IMR-90 (cell line): ENCODE data around the gene AMER2. TPM values are rescaled to one million over a fixed set of nuclear protein-coding genes. Genes with fewer than 3 reads are reported as not detected.

ENCODE experiments used
- ATAC-seq: fragments of 200-7000 bp; cut with Tn5 transposase; 2 replicates; pipeline ENCODE4 v1.9.1; 2020; ENCODE audit warnings: low read depth, mild to moderate bottlenecking, moderate library complexity
- BruUV-seq: library from RNA; stranded (reverse); fragments of 400-500 nt; replicated peaks from 2 replicates; lab custom pipeline; 2021; lab: Mats Ljungman, UMichigan
- CTCF ChIA-PET: fragments of 300-600 bp; formaldehyde crosslinking; extraction: SDS; loops from one replicate; lab custom pipeline; 2021; ENCODE audit warnings: antibody characterized with exemption; lab: Yijun Ruan, JAX
- POLR2A ChIA-PET: fragments of 300-600 bp; sonication (Branson Sonifier 250); formaldehyde crosslinking; loops from one replicate; lab custom pipeline; 2022; ENCODE audit warnings: antibody characterized with exemption; ENCODE audit not compliant: unreplicated experiment; lab: Charles Lee
- DNase-seq: peaks from one replicate; pipeline ENCODE4 v3.0.0; 2013
- H2AFZ ChIP-seq: replicated peaks from 2 replicates; pipeline ENCODE3; 2013; ENCODE audit warnings: low read length, mild to moderate bottlenecking; ENCODE audit not compliant: poor library complexity
- H2AK5ac ChIP-seq: 2 replicates; pipeline ENCODE4 v1.6.1; 2013; ENCODE audit warnings: low read depth, low read length, inconsistent platforms
- H2AK9ac ChIP-seq: replicated peaks from 2 replicates; pipeline ENCODE3; 2013; ENCODE audit warnings: mild to moderate bottlenecking, low read depth, low read length, moderate library complexity; ENCODE audit not compliant: poor library complexity
- H2BK120ac ChIP-seq: 2 replicates; pipeline ENCODE4 v1.6.1; 2013; ENCODE audit warnings: low read depth, low read length, inconsistent platforms
- H2BK15ac ChIP-seq: 3 replicates; pipeline ENCODE4 v1.6.1; 2013; ENCODE audit warnings: low read depth, low read length, inconsistent platforms
- H2BK20ac ChIP-seq: 2 replicates; pipeline ENCODE4 v1.6.1; 2013; ENCODE audit warnings: low read depth, mild to moderate bottlenecking, inconsistent platforms, low read length, moderate library complexity
- H2BK5ac ChIP-seq: 2 replicates; pipeline ENCODE4 v1.6.1; 2013; ENCODE audit warnings: mild to moderate bottlenecking, low read depth, low read length, inconsistent platforms; ENCODE audit not compliant: poor library complexity, severe bottlenecking
- H3K14ac ChIP-seq: replicated peaks from 2 replicates; pipeline ENCODE4 v1.6.1; 2013; ENCODE audit warnings: low read depth, low read length, inconsistent platforms
- H3K18ac ChIP-seq: 2 replicates; pipeline ENCODE4 v1.6.1; 2013; ENCODE audit warnings: low read depth, low read length, control low read depth
- H3K23ac ChIP-seq: 2 replicates; pipeline ENCODE4 v1.6.1; 2013; ENCODE audit warnings: low read depth, low read length, inconsistent platforms
- H3K27ac ChIP-seq: 2 replicates; pipeline ENCODE4 v1.5.1; 2013; ENCODE audit warnings: mild to moderate bottlenecking, control low read depth, low read length; ENCODE audit not compliant: insufficient read depth
- H3K27me3 ChIP-seq: 2 replicates; pipeline ENCODE4 v1.6.1; 2013; ENCODE audit warnings: low read length; ENCODE audit not compliant: control insufficient read depth, insufficient read depth
- H3K36me3 ChIP-seq: 2 replicates; pipeline ENCODE4 v1.6.1; 2013; ENCODE audit warnings: low read length, mixed read lengths; ENCODE audit not compliant: control insufficient read depth, insufficient read depth
- H3K4ac ChIP-seq: 2 replicates; pipeline ENCODE4 v1.6.1; 2013; ENCODE audit warnings: low read depth, low read length, inconsistent platforms
- H3K4me1 ChIP-seq: 2 replicates; pipeline ENCODE4 v1.6.1; 2013; ENCODE audit warnings: low read length, mixed read lengths; ENCODE audit not compliant: control insufficient read depth, insufficient read depth
- H3K4me2 ChIP-seq: 2 replicates; pipeline ENCODE4 v1.6.1; 2013; ENCODE audit warnings: low read depth, mild to moderate bottlenecking, control low read depth, low read length, moderate library complexity
- H3K4me3 ChIP-seq: 2 replicates; pipeline ENCODE4 v1.5.1; 2013; ENCODE audit warnings: low read depth, mild to moderate bottlenecking, control low read depth, low read length, moderate library complexity; ENCODE audit not compliant: insufficient read depth
- H3K56ac ChIP-seq: 2 replicates; pipeline ENCODE4 v1.6.1; 2013; ENCODE audit warnings: low read length, inconsistent platforms; ENCODE audit not compliant: insufficient read depth; ENCODE audit errors: extremely low read depth
- H3K79me1 ChIP-seq, 2 experiments: 2 replicates each; pipeline ENCODE4 v1.6.1; 2013; ENCODE audit warnings: low read length in 2 of 2, inconsistent platforms in 1 of 2, low read depth in 1 of 2
- H3K9ac ChIP-seq: 2 replicates; pipeline ENCODE4 v1.6.1; 2013; ENCODE audit warnings: low read depth, low read length, control low read depth
- H3K9me1 ChIP-seq: 2 replicates; pipeline ENCODE4 v1.6.1; 2013; ENCODE audit warnings: low read length, inconsistent platforms; ENCODE audit not compliant: insufficient read depth
- H3K9me3 ChIP-seq: 2 replicates; pipeline ENCODE4 v1.6.1; 2013; ENCODE audit warnings: low read length; ENCODE audit not compliant: control insufficient read depth, insufficient read depth
- H4K20me1 ChIP-seq: 2 replicates; pipeline ENCODE4 v1.6.1; 2013; ENCODE audit warnings: low read length, inconsistent platforms; ENCODE audit not compliant: insufficient read depth
- H4K5ac ChIP-seq: 2 replicates; pipeline ENCODE4 v1.6.1; 2013; ENCODE audit warnings: mild to moderate bottlenecking, low read depth, low read length, control low read depth
- H4K8ac ChIP-seq, 2 experiments: 2 replicates each; pipeline ENCODE4 v1.6.1; 2013; ENCODE audit warnings: low read depth in 2 of 2, low read length in 2 of 2, control low read depth in 1 of 2, inconsistent platforms in 1 of 2
- H4K91ac ChIP-seq: 2 replicates; pipeline ENCODE4 v1.6.1; 2013; ENCODE audit warnings: low read depth, low read length, inconsistent platforms; ENCODE audit not compliant: insufficient read depth
- CHD1 ChIP-seq: IDR thresholded peaks from 2 replicates; pipeline ENCODE4 v1.6.1; 2012; ENCODE audit warnings: low read depth, low read length, improper control_type of control experiment
- FOS ChIP-seq: fragments of 150-350 bp; IDR thresholded peaks from 2 replicates; pipeline ENCODE4 v1.6.1; 2016; ENCODE audit warnings: low read depth, low read length
- MAFK ChIP-seq: IDR thresholded peaks from 2 replicates; pipeline ENCODE4 v1.6.1; 2012; ENCODE audit warnings: low read depth, low read length, improper control_type of control experiment
- MAZ ChIP-seq: IDR thresholded peaks from 2 replicates; pipeline ENCODE4 v1.6.1; 2012; ENCODE audit warnings: low read depth, mild to moderate bottlenecking, low read length, improper control_type of control experiment, moderate library complexity, borderline replicate concordance
- RAD21 ChIP-seq: IDR thresholded peaks from 2 replicates; pipeline ENCODE4 v1.6.1; 2012; ENCODE audit warnings: low read length, improper control_type of control experiment
- RFX5 ChIP-seq: IDR thresholded peaks from 2 replicates; pipeline ENCODE4 v1.8.0; 2012; ENCODE audit warnings: low read depth, mild to moderate bottlenecking, low read length, moderate library complexity
- USF2 ChIP-seq: fragments of 150-350 bp; IDR thresholded peaks from 2 replicates; pipeline ENCODE4 v1.6.1; 2017; ENCODE audit warnings: mild to moderate bottlenecking, antibody characterized with exemption, low read length, low read depth
- WGBS, 2 experiments: methylation state at CpG; one replicate each; pipeline versions ENCODE4 v1.1.5 to v1.1.7; 2013; ENCODE audit warnings: missing lambda C conversion rate in 2 of 2; ENCODE audit not compliant: insufficient read length in 1 of 2; ENCODE audit errors: extremely low coverage in 2 of 2; 5-methylcytosine and 5-hydroxymethylcytosine counted together
- dilution Hi-C: fragments of 300-500 bp; cut with HindIII; formaldehyde crosslinking; loops from one replicate; pipeline ENCODE4 v1.14.3; 2018; ENCODE audit warnings: low sequenced_read_pairs; ENCODE audit not compliant: unreplicated experiment
- in situ Hi-C: fragments of 300-500 bp; cut with MboI; formaldehyde crosslinking; loops from 3 replicates; pipeline ENCODE4 v1.14.3; 2019; ENCODE audit warnings: low sequenced_read_pairs, inconsistent platforms, mixed read lengths
- intact Hi-C: fragments of 100-400 bp; cut with micrococcal nuclease; formaldehyde crosslinking; loops from 2 replicates; pipeline ENCODE4 v1.10.0; 2022
- polyA plus RNA-seq, 3 experiments: library from polyadenylated mRNA; depleted of rRNA; stranded (reverse); fragments of >200 nt; gene quantifications; 2 replicates each; pipeline ENCODE4 v1.2.3, GENCODE V29; 2012; ENCODE audit warnings: low replicate concordance in 1 of 3
- total RNA-seq: library from RNA; depleted of rRNA; stranded (reverse); fragments of >200 nt; gene quantifications from 2 replicates; pipeline ENCODE4 v1.2.3, GENCODE V29; 2012

The AMER2 gene
- total and polyA plus RNA-seq, 2 of the 4 experiments (the other 2 are of a cell fraction), result not detected

GRCh38 chr13:25143706-25144105 is 28.4 kb downstream of the AMER2 start:
- in situ Hi-C loops, result no loop called here

More at GRCh38 chr13:25143706-25144105, 28.4 kb downstream of the AMER2 start:
- Histone ChIP-seq H2BK15ac (no peak overlapping the region), H3K4ac (no peak overlapping the region), H3K9me3 (no peaks in the 10 kb centered on the region), H4K8ac (no peak overlapping the region), H2BK5ac (no peak overlapping the region), H2AK5ac (no peak overlapping the region), H2AK9ac (no peak overlapping the region), H4K20me1 (no peaks in the 10 kb centered on the region), H3K18ac (no peak overlapping the region), H4K91ac (no peak overlapping the region), H3K56ac (no peak overlapping the region), H3K4me3 (no peak overlapping the region), H3K4me1 (no peaks in the 10 kb centered on the region), H2BK120ac (no peak overlapping the region), H3K27me3 (no peaks in the 10 kb centered on the region; the same call in 1 of the 2 replicates), H3K79me1 (no peaks in the 10 kb centered on the region), H2BK20ac (no peak overlapping the region), H3K9ac (no peak overlapping the region), H2AFZ (no peak overlapping the region), H3K14ac (no peak overlapping the region), H3K9me1 (no peaks in the 10 kb centered on the region), H4K5ac (no peak overlapping the region), H3K36me3 (no peaks in the 10 kb centered on the region), H3K4me2 (no peak overlapping the region), H3K27ac (no peak overlapping the region), H3K23ac (no peak overlapping the region)
- BruUV-seq, result no TSS peak
- ChIA-PET CTCF (no interaction called here), POLR2A (no interaction called here)
- DNase-seq, result no peak
- no CpG with 5 or more reads among the region's 7 CpGs for WGBS, 2 experiments
- TF ChIP-seq MAZ, result no peak
- TF ChIP-seq USF2, result no peak
- TF ChIP-seq CHD1, result no peak
- no peak for TF ChIP-seq RFX5
- TF ChIP-seq RAD21, result no peak
- TF ChIP-seq MAFK, result no peak
- no peak for TF ChIP-seq FOS
- intact Hi-C loops, result no loop called here
- ATAC-seq, result no peak
- dilution Hi-C loops, result no loop called here
